HG03575 (cell line): Measurements from ENCODE around the gene TNXB.
"Not testable (repeated sequence)": the region's sequence is repeated elsewhere in the genome, so short reads cannot be mapped to it uniquely, and the experiment has no call there.

Experiments used
- ATAC-seq: cut with Tn5 transposase; IDR thresholded peaks from one replicate; pipeline ENCODE4 v1.9.1; 2021; ENCODE audit not compliant: unreplicated experiment, insufficient number of reproducible peaks, low FRiP score; ENCODE audit errors: extremely low read depth

Gene TNXB

DNA sequence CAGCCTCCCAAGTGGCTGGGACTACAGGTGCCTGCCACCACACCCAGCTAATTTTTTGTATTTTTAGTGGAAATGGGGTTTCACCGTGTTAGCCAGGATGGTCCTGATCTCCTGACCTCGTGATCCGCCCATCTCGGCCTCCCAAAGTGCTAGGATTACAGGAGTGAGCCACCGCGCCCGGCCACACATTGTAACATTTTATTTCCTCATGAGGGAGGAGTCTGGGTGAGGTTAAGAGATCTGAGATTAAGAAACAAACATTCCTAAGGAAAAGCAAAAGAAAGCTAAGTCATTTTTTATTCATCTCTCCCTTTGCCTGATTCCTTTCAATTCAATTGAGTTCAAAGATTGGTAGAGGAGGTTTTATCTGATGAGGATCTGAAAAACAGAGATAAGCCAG lies 35.1 kb upstream of the TNXB start:
- ATAC-seq: not testable (repeated sequence)

- no peak for ATAC-seq
Measured at GRCh38 chr6:32140420-32141046, 31.4 kb upstream of the TNXB start.

- no peak for ATAC-seq
Measured at GRCh38 chr6:32139590-32139989, 30.5 kb upstream of the TNXB start.

GRCh38 chr6:32137454-32137853 lies 28.3 kb upstream of the TNXB start:
- no peak for ATAC-seq

GRCh38 chr6:32133786-32134185 lies 24.6 kb upstream of the TNXB start:
- no peak for ATAC-seq

- ATAC-seq: no peak
Measured at GRCh38 chr6:32132110-32132509, 23.0 kb upstream of the TNXB start.

- no peak for ATAC-seq
Measured at GRCh38 chr6:32131439-32131948, 22.4 kb upstream of the TNXB start.

DNA sequence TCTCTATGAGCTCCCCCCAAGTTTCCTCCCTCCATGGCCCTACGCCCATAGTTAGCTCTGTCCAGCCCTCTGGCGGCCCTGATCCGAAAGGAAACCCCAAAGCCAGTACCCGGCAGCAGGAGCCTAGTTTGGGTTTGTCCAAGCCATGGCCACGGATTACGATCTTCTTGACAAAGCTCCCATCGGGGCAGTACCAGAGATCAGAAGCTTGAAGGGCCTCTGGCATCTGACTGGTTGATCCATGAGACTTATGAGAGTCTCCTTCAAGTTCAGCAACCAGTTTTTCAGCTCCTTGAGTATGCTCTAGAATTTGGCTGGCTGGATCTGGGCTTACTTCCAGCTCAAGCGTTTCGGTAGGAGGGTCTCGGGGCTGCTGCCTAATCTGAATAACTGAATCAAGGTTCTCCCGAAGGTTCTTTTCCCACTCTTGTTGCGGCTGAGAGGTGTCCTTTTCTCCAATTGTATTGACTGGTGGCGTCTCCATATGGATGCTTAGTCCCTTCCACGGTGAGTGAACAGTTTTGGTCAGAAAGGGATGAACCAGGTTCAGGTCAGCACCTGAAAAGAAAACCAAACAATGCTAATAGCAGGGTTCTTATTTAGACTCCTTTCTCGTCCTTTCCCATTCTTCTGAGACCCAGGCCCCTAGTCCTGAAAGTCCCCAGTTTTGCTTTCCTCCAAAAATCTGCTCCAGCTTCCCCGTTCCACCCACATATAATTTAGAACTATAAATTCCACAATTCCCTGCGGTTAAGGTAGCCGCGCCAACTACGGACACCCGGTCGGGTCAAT lies 20.4 kb upstream of the TNXB start:
- ATAC-seq: no peak

DNA sequence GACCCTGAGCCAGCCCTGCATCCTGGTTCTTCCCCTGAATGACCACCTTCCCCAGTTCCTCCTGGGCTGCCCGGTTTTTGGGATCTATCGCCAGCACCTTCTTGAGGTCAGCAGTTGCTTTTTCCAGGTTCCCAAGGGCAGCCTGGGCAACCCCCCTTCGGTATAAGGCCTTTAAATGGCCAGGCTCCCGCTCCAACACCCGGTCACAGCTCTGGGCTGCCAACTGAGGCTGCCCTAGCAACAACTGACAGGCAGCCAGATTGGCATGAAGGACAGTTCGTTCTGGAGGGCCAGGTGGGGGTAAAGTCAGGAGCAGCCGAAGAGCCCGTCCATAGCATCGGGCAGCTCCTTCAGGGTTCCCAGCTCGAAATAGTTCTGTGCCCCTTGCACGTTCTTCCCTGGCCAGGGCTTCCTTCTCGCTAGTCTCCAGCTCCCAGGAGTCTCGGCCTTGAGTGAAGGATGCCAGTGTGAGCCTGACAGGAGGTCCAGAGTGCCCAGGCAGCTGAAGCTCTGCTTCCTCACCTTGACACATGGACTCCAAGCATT lies 19.7 kb upstream of the TNXB start:
- ATAC-seq: no peak

DNA sequence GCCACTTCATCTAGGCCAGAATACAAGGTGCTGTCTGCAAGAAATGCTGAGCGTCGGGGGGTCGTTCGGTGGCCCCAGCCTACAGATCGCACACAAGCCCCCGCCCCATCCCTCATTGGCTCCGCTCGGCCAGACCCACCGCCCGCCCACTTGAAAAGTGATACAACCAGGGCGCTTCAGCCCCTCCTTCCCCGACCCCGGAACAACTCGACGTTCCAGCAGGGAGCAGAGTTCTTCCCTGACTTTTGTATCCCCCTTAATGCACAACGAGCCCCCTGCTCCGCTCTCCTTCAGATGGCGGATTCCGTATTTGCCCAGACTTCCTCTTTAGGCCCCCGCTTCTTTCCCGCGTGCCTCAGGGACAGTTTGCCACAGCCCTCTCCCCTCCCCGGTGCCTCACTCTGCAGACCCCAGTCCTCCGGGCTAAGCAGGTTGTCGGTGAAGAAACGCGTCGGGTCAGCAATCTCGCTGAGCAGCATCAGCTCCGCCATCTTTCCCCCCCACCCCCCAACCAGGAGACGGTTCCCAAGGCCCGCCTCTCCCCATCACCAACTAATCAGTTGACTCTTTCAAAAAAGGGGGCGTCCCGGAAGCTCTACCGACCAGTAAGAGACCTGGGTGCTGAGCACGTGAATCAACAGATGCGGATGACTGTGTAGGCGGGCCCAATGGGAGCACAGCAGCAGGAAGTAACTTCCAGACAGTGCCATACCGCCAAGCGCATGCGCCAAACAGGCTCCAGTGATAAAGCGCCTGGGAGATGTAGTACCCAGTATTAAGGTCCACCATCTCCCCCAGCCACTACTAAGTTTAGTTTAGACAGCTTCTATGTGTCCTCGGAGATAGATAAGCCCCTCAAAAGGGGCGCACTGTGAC lies 18.8 kb upstream of the TNXB start, which contains the start of gene ATF6B:
ATF6B (minus strand) TSS at position 530 of the 876 bp plus-strand sequence; CDS start at position 491, 39 bp downstream.
- ATAC-seq: peak; percentile 68

GRCh38 chr6:32127409-32127716 lies 18.2 kb upstream of the TNXB start:
- no peak for ATAC-seq

DNA sequence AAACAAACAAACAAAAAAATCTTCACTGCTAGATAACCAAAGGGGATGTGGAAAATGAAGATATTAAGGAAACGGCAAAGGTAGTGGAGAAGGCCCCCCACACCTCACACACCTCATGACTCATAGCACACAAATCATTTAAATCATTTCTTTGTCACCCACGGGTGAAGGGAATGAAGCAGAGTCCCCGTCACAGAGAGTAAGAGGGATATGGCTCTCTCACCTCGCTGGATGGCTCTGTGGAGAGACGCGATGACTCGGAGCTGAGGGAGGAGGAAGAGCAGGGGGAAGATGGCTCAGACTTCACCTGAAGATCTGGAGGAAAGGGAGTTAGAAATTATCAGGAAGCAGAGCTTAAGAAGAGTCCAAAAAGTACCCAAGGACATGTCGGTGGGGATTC lies 17.7 kb upstream of the TNXB start:
- no peak for ATAC-seq

GRCh38 chr6:32123681-32124080 lies 14.5 kb upstream of the TNXB start:
- no peak for ATAC-seq

- ATAC-seq: no peak
Measured at GRCh38 chr6:32120573-32121059, 11.5 kb upstream of the TNXB start.

- no peak for ATAC-seq
Measured at GRCh38 chr6:32118782-32119628, 9.9 kb upstream of the TNXB start.

- ATAC-seq: no peak
Measured at GRCh38 chr6:32117461-32117860, 8.3 kb upstream of the TNXB start.

DNA sequence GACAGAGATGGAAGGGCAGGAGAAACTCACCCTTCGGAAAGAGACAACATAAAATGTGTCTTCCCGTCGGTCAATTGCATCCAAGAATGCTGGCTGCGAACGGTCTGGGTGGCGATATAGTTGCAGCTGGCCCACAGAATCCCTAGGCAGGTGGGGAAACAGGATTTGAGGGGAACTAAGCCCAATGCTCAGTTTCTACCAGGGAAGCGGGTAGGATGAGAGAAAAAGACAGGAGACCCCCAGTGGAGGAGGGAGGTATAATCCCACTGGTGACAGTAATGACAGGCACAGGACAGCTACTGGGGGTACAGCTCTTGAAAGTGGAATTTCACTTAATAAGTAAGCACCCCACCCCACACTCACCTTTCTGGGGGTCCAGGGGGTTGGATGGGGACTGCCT lies 7.5 kb upstream of the TNXB start:
- ATAC-seq: no peak

DNA sequence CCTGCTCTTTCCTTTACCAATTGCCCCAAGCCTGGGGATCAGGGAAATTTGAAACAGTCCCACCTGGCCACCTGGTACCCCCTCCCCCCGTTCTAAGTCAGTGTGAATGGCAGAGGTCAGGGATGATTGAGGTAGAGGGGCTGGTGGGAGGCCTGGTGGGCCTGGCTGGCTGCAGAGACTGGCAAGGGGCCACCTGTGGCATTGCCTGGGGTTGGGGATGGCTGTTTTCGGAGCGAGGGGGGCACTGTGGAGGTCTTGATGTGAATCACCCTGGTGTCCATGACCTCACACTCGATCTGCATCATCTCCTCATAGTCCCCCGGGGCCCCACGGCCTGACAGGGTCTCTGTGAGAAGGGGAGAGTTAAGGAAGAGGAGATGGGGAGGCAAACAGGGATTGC lies 6.5 kb upstream of the TNXB start:
- ATAC-seq: no peak
